Fibroblast of the conjunctiva (primary cell): ENCODE results near the gene BCL11A.

Source experiments
- DNase-seq: peaks from one replicate; pipeline ENCODE4 v3.0.0-alpha.2; 2010; ENCODE audit warnings: low read depth

The BCL11A gene

GRCh38 chr2:60553495-60554073, at the start of gene BCL11A:
Gene BCL11A, minus strand, starts transcription at chr2:60553654. Its CDS starts 384 bp downstream, at chr2:60553270.
- DNase-seq = peak; percentile 77

GRCh38 chr2:60602828-60603532, 49.5 kb upstream of the BCL11A start:
- no peak for DNase-seq

- no peak for DNase-seq
Measured at GRCh38 chr2:60602388-60602787, 48.9 kb upstream of the BCL11A start.

- DNase-seq = no peak
Measured at GRCh38 chr2:60598271-60598670, 44.8 kb upstream of the BCL11A start.

- DNase-seq = no peak
Measured at GRCh38 chr2:60597346-60597745, 43.9 kb upstream of the BCL11A start.

GRCh38 chr2:60596411-60596810, 43.0 kb upstream of the BCL11A start:
- no peak for DNase-seq

- no peak for DNase-seq
Measured at GRCh38 chr2:60595953-60596352, 42.5 kb upstream of the BCL11A start.

GRCh38 chr2:60589104-60589503, 35.6 kb upstream of the BCL11A start:
- no peak for DNase-seq

- no peak for DNase-seq
Measured at GRCh38 chr2:60586081-60586480, 32.6 kb upstream of the BCL11A start.

- DNase-seq = no peak
Measured at GRCh38 chr2:60585276-60585675, 31.8 kb upstream of the BCL11A start.

GRCh38 chr2:60583604-60584003, 30.1 kb upstream of the BCL11A start:
- DNase-seq = no peak

GRCh38 chr2:60581433-60582282, 28.2 kb upstream of the BCL11A start:
- no peak for DNase-seq

- DNase-seq = no peak
Measured at GRCh38 chr2:60577682-60578283, 24.3 kb upstream of the BCL11A start.

GRCh38 chr2:60573251-60573650, 19.8 kb upstream of the BCL11A start:
- no peak for DNase-seq

- no peak for DNase-seq
Measured at GRCh38 chr2:60570251-60570650, 16.8 kb upstream of the BCL11A start.

GRCh38 chr2:60569680-60570111, 16.2 kb upstream of the BCL11A start:
- no peak for DNase-seq

GRCh38 chr2:60567919-60568768, 14.7 kb upstream of the BCL11A start:
- no peak for DNase-seq

GRCh38 chr2:60567096-60567495, 13.6 kb upstream of the BCL11A start:
- no peak for DNase-seq

GRCh38 chr2:60565472-60565871, 12.0 kb upstream of the BCL11A start:
- DNase-seq = no peak

GRCh38 chr2:60560734-60561644, 7.5 kb upstream of the BCL11A start:
- DNase-seq = no peak

GRCh38 chr2:60559880-60560279, 6.4 kb upstream of the BCL11A start:
- DNase-seq = no peak
